K562 (cell line): ENCODE data around the gene F2RL2.

Experiments used
- ATF7 ChIP-seq: fragments of 450-650 bp; IDR thresholded peaks from 2 replicates; pipeline ENCODE4 v1.7.1; 2014; ENCODE audit warnings: mild to moderate bottlenecking, moderate library complexity
- BCL6 ChIP-seq: fragments of 250-450 bp; sonication (Bioruptor Pico); IDR thresholded peaks from 2 replicates; pipeline ENCODE4 v1.4.0; 2020
- CTCF ChIP-seq, 3 experiments: IDR thresholded peaks in 2 of 3; conservative IDR thresholded peaks in 1 of 3; 2 replicates each; pipeline ENCODE4 v1.5.1; 2011 to 2012; ENCODE audit warnings: low read length in 3 of 3, mild to moderate bottlenecking in 3 of 3, control low read depth in 2 of 3, improper control_type of control experiment in 1 of 3, inconsistent platforms in 1 of 3, low read depth in 1 of 3, mixed read lengths in 1 of 3, moderate library complexity in 1 of 3; ENCODE audit not compliant: insufficient read depth in 2 of 3
- EZH2 ChIP-seq: IDR thresholded peaks from 2 replicates; pipeline ENCODE4 v1.6.1; 2012; ENCODE audit warnings: low read depth, mild to moderate bottlenecking, inconsistent platforms, low read length, borderline replicate concordance
- POLR2A ChIP-seq: fragments of 450-650 bp; conservative IDR thresholded peaks from 2 replicates; pipeline ENCODE4 v1.6.1; 2016
- PTBP1 ChIP-seq: fragments of 200-400 bp; formaldehyde crosslinking; IDR thresholded peaks from 2 replicates; pipeline ENCODE4 v1.6.1; 2017; ENCODE audit warnings: low read depth, low read length

GRCh38 chr5:76669245-76669644 lies 46.0 kb upstream of the F2RL2 start:
- TF ChIP-seq POLR2A (no peak), BCL6 (CRISPR knock-in tag) (no peak), EZH2 (no peak), PTBP1 (no peak), ATF7 (no peak), CTCF (IDR thresholded peaks at IDR 0.05 in 2 of 3, conservative IDR thresholded peaks at IDR 0.05 in 1 of 3; ENCODE audit: insufficient read depth in 2 of 3, low read depth in 1 of 3, low read length in 3 of 3) (no peak)
